Activated naive CD4-positive, alpha-beta T cell treated with anti-CD3 and anti-CD28 coated beads, Interleukin-2, amount 50 U/mL, for 16 hours (primary cell): Measurements from ENCODE around the gene CHCT1.

ENCODE experiments used
- DNase-seq: peaks from one replicate; pipeline ENCODE4 v3.0.0-alpha.2; 2020

The CHCT1 gene

DNA sequence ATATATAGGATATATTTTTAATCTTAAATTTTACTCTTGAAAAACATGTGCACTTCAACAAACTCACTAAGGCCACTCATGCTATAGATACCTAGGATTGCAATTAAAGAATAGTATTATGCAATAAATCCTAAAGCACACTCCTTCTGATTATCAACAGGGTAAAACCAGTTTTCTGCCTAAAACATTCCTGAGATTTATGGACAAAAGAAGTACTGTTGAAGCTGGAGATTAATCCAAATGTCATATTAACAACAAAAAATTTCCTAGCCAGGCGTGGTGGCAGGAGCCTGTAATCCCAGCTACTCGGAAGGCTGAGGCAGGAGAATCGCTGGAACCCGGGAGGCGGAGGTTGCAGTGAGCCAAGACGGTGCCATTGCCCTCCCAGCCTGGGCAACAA, 21.4 kb downstream of the CHCT1 start:
- DNase-seq, result no peak

DNA sequence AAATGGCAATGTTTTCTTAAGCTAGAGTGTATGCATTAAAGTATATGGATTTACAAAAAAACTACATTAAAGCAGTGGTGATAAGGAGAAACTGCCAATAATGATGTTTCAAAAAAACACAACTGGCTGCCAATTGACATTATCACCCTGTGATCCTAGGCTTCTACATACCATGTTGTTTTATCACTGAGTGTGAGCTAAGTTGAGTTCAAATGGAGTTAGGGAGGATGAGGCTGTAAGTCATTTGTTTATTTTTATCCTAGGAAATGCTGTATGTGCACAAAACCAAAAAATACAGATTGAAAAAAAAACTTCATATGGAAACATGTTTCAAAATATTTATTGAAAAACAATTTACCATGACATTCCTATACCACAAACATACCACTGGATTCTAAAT, 22.9 kb downstream of the CHCT1 start:
- no peak for DNase-seq

- no peak for DNase-seq
These were observed 25.1 kb downstream of the CHCT1 start for GRCh38 chr17:60447375-60447774.

DNA sequence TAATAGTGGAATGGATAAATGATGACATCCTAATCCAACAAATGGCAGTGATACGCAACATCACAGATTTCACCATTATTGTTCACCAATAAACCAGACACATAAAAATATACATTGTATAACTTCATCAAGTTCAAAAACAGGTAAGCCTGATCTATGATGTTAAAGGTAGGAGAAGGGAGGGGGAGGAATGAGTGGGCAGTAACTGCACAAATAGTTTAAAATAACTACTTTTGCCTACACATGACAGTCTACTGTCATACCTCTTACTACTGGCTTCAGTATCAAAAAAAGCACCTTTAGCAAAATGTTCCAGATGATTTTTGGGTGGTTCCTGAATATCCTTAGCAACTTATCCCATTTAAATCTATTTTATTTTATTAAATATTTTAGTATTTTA, 28.8 kb downstream of the CHCT1 start:
- DNase-seq, result no peak

- no peak for DNase-seq
These were observed 29.7 kb downstream of the CHCT1 start for GRCh38 chr17:60451965-60452364.

DNA sequence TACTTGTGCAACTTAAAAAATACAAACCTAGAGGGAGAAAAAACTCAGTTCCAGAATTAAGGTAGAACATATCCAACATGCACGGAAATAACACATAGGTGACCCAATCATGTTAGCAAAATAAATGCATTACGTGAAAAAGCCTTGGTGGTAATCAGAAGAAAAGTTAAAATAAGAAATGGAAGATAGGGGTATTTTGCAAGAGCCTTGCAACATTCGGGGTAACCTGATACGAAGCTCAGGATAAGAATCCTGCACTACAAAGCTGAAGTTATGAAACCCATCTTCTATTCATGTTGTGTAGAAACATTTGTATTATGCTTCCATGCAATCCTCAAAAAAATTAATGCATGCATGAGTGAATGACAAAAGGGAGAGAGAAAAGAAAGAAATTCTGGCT, 33.1 kb downstream of the CHCT1 start:
- DNase-seq, result no peak

DNA sequence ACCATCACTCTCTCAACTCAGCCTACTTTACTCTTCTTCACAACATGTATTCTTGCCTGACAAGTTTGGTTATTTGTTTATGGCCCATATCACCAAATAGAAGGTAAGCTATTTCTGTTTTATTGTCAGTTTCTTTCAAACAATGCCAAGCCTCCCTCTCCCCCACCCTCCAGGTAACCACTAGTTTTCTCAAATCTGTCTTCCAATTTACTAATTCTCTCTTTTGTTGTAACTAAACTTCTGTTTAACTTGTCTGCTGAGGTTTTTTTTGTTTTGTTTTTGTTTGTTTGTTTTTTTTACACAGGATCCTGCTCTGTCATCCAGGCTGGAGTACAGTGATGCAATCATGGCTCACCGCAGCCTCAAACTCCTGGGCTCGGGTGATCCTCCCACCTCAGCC, 34.9 kb downstream of the CHCT1 start:
- DNase-seq, result no peak

DNA sequence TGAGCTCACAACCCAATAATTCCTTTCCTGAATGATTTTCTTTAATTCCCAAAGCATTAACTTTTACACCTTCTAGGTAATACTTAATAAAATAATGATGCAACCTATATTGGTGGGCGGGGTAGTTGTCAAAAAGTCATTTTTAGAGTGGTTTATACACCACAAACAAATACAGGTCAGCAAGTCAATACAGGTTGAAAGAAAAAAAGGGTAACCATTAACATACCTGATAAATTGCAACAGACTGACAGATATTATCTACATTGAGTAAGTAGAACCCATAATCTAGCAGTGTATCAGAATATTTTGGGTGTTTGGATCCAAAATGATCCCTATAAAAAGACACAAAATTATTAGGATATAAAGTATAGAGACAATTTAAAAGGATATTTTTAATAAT, 39.3 kb downstream of the CHCT1 start:
- no peak for DNase-seq

- DNase-seq, result no peak
These were observed 41.0 kb downstream of the CHCT1 start for GRCh38 chr17:60463157-60463835.

- DNase-seq, result no peak
These were observed 42.1 kb downstream of the CHCT1 start for GRCh38 chr17:60464343-60464742.

- DNase-seq, result no peak
These were observed 46.1 kb downstream of the CHCT1 start for GRCh38 chr17:60468371-60468770.

GRCh38 chr17:60471451-60471850, 49.2 kb downstream of the CHCT1 start:
- DNase-seq, result no peak

DNA sequence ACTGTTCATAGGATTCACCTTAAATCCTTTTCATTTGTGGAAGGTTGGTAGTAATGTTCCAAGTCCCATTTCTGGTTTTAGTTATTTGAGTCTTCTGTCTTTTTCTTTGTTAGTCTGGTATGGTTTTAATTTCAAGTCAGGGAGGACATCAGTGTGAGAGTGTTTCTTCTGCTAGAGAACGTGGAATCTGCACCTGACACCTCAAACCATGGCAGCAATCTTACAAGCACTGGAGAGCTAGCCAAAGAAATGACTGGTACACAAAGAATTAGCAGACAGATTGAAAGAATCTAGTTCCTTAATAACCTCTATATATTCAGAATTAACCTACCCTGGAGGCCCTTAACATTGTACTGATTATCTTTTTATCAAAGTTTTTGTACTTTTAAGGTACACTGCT, 50.2 kb downstream of the CHCT1 start:
- DNase-seq, result no peak

DNA sequence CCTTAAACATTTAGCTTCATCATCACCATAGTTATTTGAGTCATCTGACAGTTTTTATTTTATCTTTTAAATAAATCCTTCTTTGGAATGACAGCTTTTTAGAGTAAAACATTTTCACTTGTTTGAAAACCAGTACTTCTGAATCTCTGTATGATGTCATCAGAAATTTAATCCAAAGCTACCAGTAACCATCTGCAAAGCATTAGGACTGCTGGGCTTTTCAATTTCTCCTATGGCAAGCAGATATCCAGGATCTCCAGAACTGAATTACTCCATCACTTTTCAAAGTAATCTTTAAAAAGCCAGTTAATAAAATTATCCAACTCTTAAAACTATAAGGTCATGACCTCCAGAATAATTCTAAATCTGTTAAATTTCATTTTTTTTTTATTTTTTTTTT, 51.5 kb downstream of the CHCT1 start:
- no peak for DNase-seq
